ENCODE measurements around the gene METTL24.
"Not testable (repeated sequence)": the region's sequence is repeated elsewhere in the genome, so short reads cannot be mapped to it uniquely, and the experiment has no call there.

The METTL24 gene

GRCh38 chr6:110250838-110251237 lies 107.3 kb downstream of the METTL24 start:
- no peak for DNase-seq

- no peak for DNase-seq
Observed at GRCh38 chr6:110250058-110250457, 108.1 kb downstream of the METTL24 start.

DNA sequence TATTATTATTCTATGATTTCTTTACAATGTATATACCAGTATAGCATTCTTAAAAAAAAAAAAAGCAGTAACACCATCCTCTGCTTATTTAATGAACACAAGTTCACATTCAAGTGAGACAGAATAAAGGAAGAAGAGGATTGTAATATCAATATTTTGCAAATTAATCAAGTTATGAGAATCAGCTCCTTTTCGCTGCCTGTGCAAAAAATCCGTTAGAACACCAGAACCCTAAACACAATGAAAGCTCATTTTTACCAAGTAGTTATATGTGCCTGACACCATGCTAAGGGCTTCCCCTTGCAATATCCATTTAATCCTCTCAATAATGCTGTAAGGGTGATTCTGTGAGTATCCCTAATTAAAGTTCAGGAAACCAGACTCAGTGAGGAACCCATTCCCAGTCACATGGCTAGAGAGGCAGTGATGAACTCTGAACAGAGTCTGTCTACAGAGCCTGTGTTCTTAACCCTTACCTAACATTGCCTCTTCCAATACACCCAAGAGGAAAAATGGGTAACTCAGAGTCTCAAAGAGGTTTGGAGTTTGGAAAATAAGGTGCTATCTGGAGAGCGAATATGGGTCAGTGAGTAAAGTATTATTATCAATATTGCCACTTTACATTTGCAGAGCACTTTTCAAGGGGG lies 111.1 kb downstream of the METTL24 start:
- DNase-seq, result no peak

DNA sequence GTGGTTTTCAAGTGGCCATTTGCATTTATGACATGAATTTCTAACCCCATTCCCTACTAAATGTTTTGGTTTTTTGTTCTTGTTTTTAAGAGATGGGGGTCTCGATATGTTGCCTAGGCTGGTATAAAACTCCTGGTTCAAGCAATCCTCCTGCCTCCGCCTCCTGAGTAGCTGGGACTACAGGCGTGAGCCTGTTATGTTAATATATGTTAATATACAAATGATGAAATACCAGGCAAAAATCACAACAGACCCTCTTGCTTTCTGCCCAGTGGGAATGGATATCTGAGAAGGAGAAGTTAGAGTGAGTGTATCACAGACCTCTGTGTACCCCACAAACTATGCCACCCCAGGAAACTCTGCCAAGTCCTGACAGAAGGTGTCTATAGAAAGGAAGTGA lies 111.8 kb downstream of the METTL24 start:
- DNase-seq, result no peak

DNA sequence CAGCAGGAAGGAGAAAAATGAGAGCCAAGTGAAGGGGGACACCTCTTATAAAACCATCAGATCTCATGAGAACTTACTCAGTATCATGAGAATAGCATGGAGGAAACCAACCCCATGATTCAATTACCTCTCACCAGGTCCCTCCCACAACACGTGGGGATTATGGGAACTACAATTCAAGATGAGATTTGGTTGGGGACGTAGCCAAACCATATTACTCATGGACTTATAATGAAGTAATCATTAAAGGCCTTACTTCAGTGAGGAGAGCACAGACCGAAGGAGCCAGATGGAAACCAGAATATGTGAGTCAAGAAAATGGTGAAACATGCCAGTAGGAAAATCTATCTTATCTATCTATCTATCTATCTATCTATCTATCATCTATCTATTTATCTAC lies 113.5 kb downstream of the METTL24 start:
- DNase-seq, result not testable (repeated sequence)

DNA sequence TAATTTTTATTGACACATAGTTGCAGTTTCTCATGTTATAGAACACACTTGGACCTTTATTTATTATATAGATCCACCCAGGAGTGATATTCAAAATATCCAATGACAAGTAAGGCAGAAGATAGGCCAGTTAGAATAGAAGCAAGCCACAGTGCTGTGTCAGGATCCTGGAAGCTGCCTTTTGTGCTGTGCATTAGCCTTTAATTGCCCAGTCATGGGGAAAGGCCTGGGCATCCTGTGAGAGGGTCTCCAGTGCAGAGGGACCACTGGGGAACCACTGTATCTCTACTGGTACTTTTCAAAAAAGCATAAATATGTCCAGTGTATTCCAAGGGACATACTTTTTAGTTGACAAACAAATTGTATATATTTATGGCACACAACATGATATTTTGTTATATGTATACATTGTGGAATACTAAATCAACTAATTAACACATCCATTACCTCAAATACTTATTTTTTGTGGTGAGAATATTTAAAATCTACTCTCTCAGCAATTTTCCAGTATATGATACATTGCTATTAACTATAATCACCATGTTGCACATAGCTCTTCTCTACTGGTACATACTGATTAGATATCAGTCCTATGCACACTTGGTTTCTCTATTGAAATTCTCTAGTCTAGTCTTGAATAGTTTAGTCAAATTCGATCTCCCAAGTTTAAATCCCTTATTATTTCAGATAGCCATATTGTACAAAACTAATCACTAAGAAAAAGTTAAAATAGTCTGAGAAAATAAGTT lies 118.4 kb downstream of the METTL24 start:
- no peak for DNase-seq

GRCh38 chr6:110236007-110236406 lies 122.1 kb downstream of the METTL24 start:
- not testable (repeated sequence) for DNase-seq

GRCh38 chr6:110233770-110234374 lies 124.3 kb downstream of the METTL24 start:
- DNase-seq, result peak in 1 of 2 donors; percentile 47

GRCh38 chr6:110232450-110232849 lies 125.7 kb downstream of the METTL24 start:
- DNase-seq, result no peak

GRCh38 chr6:110226261-110226660 lies 131.9 kb downstream of the METTL24 start:
- DNase-seq, result no peak

DNA sequence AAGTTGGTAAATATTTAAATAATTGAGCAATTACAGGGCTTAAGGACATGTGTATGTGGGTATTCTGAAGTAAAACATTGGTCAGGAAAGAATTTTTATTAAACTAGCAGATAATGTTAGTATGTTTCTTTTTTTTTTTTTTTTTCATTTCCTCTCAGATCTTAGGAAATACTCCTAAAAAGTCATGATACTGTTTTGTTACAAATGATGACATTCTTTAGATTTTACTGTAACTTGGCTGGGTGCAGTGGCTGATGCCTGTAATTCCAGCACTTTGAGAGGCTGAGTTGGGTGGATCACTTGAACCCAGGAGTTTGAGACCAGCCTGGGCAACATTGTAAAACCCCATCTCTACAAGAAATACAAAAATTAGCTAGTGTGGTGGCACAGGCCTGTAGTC lies 136.4 kb downstream of the METTL24 start:
- no peak for DNase-seq

GRCh38 chr6:110217266-110217665 lies 140.9 kb downstream of the METTL24 start:
- no peak for DNase-seq

DNA sequence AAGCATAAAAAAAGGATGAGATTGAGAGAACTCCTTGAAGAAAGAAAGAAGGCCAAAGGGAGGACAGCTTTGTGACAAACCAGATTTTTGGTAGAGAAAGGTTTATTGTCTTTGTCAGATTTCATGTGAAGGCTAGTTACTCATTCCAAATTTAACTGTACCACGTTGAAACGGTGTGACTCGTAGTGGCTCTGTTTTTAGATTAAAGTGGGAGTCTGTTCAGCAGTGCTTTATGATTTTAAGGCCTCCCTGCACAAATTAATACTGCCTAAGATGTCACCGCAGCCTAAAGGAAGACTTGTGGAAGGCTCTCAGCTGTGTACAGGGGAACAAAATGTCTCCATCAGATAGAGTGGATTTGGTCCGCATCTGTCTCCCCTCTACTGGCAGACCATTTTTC lies 142.0 kb downstream of the METTL24 start:
- DNase-seq, result no peak

DNA sequence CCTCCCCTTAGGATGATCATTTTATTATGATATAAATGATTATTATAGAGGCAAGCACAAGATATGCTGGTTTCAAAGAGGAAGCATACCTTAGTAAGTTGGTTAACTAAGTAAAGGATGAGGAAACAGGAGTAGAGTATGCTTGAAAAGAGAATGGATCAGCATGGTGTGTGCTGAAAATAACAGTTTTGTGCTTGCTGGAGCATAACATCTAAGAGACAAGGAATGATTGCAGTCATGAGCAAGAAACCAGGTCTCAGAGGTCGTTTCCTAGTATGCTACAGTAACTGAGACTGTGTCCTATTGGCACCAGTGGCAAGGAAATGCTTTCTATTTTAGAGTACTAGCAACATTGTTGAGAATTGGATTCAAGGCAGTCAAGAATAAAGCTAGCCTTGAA lies 143.8 kb downstream of the METTL24 start:
- no peak for DNase-seq

- no peak for DNase-seq
Observed at GRCh38 chr6:110211753-110212152, 146.4 kb downstream of the METTL24 start.

DNA sequence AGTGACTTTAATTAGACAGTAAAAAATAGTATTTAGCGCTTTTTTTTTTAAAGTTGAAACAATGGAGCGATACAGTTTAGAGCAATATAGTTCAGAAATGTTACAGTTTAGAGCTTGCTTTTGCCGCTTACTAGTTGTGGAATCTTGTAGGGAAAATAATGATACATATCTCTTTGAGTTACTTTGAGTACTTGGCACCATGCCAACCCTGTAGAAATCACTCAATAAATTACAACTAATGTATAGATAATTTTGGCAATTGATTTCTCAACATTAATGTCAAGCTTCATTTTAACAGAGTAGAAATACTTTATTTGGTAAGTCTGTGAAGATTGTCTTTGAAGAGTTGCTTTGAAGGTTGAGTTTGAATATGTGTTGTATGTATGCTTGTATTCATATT lies 150.5 kb downstream of the METTL24 start:
- DNase-seq, result no peak

DNA sequence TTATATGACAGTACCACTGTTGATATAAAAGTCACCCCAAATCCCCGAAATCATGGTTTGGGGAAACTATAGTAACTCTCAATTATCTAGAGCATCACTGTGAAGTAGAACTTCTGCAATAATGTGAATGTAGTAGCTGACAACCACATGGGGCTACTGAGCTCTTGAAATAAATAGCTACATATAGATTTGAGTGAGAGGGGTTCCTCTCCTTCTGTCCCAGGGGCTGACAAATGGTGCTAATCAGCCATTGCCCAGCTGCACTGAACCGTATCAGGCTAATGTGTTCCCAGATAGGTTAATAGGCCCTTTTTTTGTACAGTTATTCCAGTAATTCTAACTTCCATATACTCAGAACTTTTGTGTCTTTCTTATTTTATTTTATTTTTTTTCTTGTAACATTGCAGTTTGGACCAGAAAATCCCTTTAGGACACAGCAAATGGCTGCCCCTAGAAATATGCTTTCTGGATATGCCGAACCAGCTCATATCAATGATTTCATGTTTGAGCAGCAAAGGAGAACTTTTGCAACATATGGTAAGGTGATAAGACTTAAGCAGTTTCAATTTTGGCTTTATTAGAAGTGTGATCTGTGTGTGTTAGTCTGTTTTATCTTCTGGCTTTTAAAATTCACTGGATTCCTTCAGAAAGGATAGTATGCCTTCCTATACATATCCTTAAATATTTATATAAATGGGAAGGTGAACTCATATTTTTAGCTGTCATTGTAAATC lies 156.8 kb downstream of the METTL24 start:
- no peak for DNase-seq

DNA sequence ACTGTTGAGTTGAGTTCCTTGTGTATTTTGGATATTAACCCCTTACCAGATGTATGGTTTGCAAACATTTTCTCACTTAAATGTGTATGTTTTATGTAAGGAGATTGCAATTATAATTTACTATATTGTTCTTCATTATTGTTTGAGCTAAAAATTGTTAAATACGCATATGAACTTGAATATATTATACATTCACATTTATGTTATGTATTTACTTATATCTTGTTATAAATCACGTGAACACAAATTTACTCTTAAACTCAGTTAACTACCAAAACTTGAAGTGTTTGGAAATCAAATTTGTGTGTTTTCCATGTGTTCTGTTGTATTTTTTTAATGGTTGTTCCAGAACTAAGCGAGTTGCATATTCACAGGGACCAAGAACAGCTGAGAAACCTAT lies 159.6 kb downstream of the METTL24 start:
- no peak for DNase-seq

GRCh38 chr6:110196874-110197273 lies 161.3 kb downstream of the METTL24 start:
- DNase-seq, result no peak

- DNase-seq, result no peak
Observed at GRCh38 chr6:110195639-110196038, 162.5 kb downstream of the METTL24 start.

Measured in bone marrow (tissue), 2 donors.